Stomach (tissue), 4 donors: Measurements from ENCODE around the gene SLC39A8.

Source experiments
- CTCF ChIP-seq, 7 experiments: fragments of 450-650 bp in 4 of 7; fragments of 200-600 bp in 3 of 7; sonication (generic) in 3 of 7; IDR thresholded peaks; one replicate each; pipeline ENCODE4 v1.5.1; 2016 to 2019; ENCODE audit warnings: antibody characterized with exemption in 7 of 7, control low read depth in 2 of 7, mild to moderate bottlenecking in 1 of 7
- EP300 ChIP-seq: sonication (generic); formaldehyde crosslinking; IDR thresholded peaks from one replicate; pipeline ENCODE4 v1.6.1; 2017; ENCODE audit warnings: antibody characterized with exemption

GRCh38 chr4:102247041-102247440 is 98.2 kb downstream of the SLC39A8 start:
- TF ChIP-seq CTCF (IDR thresholded peaks at IDR 0.05): no peak
- TF ChIP-seq EP300: no peak
